Neural progenitor cell (in vitro differentiated cells): ENCODE results near the gene ALDH1A3. TPM values are rescaled to one million over a fixed set of nuclear protein-coding genes. Genes with fewer than 3 reads are reported as not detected.

Source experiments
- DNase-seq: peaks from one replicate; pipeline ENCODE4 v3.0.0-alpha.2; 2016; ENCODE audit warnings: low spot score
- H2AFZ ChIP-seq: fragments of 200-600 bp; sonication (generic); replicated peaks from 2 replicates; pipeline ENCODE4 v1.6.1; 2016; ENCODE audit warnings: antibody characterized with exemption
- H3F3A ChIP-seq: fragments of 200-600 bp; sonication (generic); 2 replicates; pipeline ENCODE4 v1.6.1; 2016; ENCODE audit warnings: antibody characterized with exemption, low read depth
- H3K27ac ChIP-seq: fragments of 200-600 bp; sonication (generic); 2 replicates; pipeline ENCODE4 v1.5.1; 2016; ENCODE audit warnings: mild to moderate bottlenecking
- H3K27me3 ChIP-seq: fragments of 200-600 bp; sonication (generic); 2 replicates; pipeline ENCODE4 v1.6.1; 2016; ENCODE audit warnings: mild to moderate bottlenecking, moderate library complexity
- H3K36me3 ChIP-seq: fragments of 200-600 bp; sonication (generic); 2 replicates; pipeline ENCODE4 v1.5.1; 2016
- H3K4me1 ChIP-seq: fragments of 200-600 bp; sonication (generic); 2 replicates; pipeline ENCODE4 v1.6.1; 2016; ENCODE audit warnings: mixed run types
- H3K4me2 ChIP-seq: fragments of 200-600 bp; sonication (generic); 2 replicates; pipeline ENCODE4 v1.6.1; 2016
- H3K4me3 ChIP-seq: fragments of 200-600 bp; sonication (generic); 2 replicates; pipeline ENCODE4 v1.5.1; 2016
- H3K79me2 ChIP-seq: fragments of 200-600 bp; sonication (generic); 2 replicates; pipeline ENCODE4 v1.6.1; 2016; ENCODE audit warnings: low read depth
- H3K9ac ChIP-seq: fragments of 200-600 bp; sonication (generic); 2 replicates; pipeline ENCODE4 v1.6.1; 2016
- H3K9me3 ChIP-seq: fragments of 200-600 bp; sonication (generic); 2 replicates; pipeline ENCODE4 v1.5.1; 2016; ENCODE audit warnings: low read depth
- H4K20me1 ChIP-seq: fragments of 200-600 bp; sonication (generic); 2 replicates; pipeline ENCODE4 v1.6.1; 2016; ENCODE audit warnings: low read depth
- H3K27ac Mint-ChIP-seq: 3 replicates; pipeline ENCODE4 v1.8.0; 2021; ENCODE audit warnings: mixed read lengths
- H3K27me3 Mint-ChIP-seq: 2 replicates; pipeline ENCODE4 v1.8.0; 2022; ENCODE audit warnings: low read depth, mild to moderate bottlenecking, inconsistent platforms, moderate library complexity, mixed read lengths; ENCODE audit not compliant: insufficient read depth
- H3K36me3 Mint-ChIP-seq: 3 replicates; pipeline ENCODE4 v1.8.0; 2021; ENCODE audit warnings: mixed read lengths
- H3K4me1 Mint-ChIP-seq: 3 replicates; pipeline ENCODE4 v1.8.0; 2021; ENCODE audit warnings: mixed read lengths
- H3K4me3 Mint-ChIP-seq: 3 replicates; pipeline ENCODE4 v1.8.0; 2021; ENCODE audit warnings: mild to moderate bottlenecking, moderate library complexity, mixed read lengths
- H3K9me3 Mint-ChIP-seq: 3 replicates; pipeline ENCODE4 v1.8.0; 2020; ENCODE audit warnings: mixed read lengths
- EZH2 ChIP-seq: fragments of 200-600 bp; sonication (generic); IDR thresholded peaks from 2 replicates; pipeline ENCODE4 v1.6.1; 2017; ENCODE audit warnings: antibody characterized with exemption, mild to moderate bottlenecking, moderate library complexity
- EZH2phosphoT487 ChIP-seq: fragments of 200-600 bp; sonication (generic); IDR thresholded peaks from 2 replicates; pipeline ENCODE4 v1.6.1; 2017; ENCODE audit warnings: antibody characterized with exemption
- total RNA-seq: library from RNA; depleted of rRNA; stranded (reverse); fragments of >200 nt; gene quantifications from 2 replicates; pipeline ENCODE4 v1.2.3, GENCODE V29; 2015; ENCODE audit warnings: low replicate concordance
- TF ChIP-seq, protein P1 (sequence below): fragments of 200-600 bp; sonication (generic); IDR thresholded peaks from 2 replicates; pipeline ENCODE4 v1.5.1; 2017; ENCODE audit warnings: antibody characterized with exemption, mild to moderate bottlenecking

Gene ALDH1A3
- total RNA-seq, 1 donor from 2014 or later: 0.80 TPM

DNA sequence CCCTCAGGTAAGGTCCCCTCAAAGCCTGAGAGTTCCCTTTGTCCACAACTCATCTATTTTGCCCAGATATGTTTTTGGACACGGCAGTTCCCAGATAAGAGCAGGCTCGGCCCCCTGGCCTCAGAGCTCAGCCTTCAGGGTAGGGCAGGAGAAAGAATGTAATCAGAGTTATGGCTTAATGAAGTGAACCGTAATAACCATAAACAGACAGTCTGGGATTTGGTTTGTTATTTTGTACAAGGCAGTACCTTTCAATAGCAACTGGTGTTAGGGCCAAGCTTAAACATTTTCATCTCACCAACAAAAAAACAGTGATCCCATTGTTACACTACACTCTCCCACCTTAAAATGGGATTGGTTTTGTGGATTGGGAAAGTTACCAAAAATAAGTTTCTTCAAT is 12.2 kb upstream of the ALDH1A3 start:
- H3K9me3 ChIP-seq: no peaks in the 10 kb centered on the region
- no peak for DNase-seq

DNA sequence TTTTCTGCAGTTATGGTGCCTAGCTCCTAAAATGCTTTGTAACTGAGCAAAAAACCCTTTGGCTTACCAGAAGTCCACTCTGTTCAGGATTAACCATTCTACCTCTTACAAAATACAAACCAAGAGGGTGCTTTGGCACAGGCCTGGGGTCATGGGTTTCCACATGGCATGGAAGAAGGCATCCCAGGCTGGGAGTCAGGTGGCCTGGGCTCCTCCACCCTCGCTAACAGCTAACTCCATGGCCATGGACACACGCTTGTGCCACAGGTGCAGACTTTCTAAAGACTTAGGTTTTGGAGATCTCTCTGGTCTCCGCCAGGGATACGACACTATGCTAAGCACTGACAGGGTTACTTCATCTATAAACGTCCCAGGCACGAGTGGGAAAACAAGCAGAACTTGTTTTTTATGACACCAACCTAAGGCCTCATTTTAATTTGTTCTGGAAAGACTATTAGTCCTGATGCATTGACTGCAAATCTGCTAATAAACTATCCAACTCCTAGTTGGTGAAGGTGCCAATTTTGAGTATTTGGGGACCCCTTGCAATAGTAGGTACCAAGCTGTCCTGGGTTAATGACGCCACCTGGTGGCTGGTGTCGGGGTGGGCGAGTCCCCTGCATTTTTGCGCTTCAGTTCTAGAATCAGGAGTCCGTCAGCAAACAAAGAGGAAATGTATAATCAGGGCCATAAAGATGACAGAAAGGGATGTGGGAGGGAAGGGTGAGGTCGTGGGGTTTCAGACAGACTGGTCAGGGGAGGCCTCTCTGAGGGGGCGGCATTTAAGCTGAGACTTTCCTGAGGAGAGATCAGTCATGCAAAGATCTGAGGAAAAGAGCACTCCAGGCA is 10.3 kb upstream of the ALDH1A3 start:
- TF ChIP-seq EZH2: no peak
- TF ChIP-seq, protein P1, sequence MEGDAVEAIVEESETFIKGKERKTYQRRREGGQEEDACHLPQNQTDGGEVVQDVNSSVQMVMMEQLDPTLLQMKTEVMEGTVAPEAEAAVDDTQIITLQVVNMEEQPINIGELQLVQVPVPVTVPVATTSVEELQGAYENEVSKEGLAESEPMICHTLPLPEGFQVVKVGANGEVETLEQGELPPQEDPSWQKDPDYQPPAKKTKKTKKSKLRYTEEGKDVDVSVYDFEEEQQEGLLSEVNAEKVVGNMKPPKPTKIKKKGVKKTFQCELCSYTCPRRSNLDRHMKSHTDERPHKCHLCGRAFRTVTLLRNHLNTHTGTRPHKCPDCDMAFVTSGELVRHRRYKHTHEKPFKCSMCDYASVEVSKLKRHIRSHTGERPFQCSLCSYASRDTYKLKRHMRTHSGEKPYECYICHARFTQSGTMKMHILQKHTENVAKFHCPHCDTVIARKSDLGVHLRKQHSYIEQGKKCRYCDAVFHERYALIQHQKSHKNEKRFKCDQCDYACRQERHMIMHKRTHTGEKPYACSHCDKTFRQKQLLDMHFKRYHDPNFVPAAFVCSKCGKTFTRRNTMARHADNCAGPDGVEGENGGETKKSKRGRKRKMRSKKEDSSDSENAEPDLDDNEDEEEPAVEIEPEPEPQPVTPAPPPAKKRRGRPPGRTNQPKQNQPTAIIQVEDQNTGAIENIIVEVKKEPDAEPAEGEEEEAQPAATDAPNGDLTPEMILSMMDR: peak; percentile 81
- no peak for TF ChIP-seq EZH2phosphoT487
- H3K9me3 ChIP-seq: no peaks in the 10 kb centered on the region
- H2AFZ ChIP-seq: peak overlapping the region; percentile 18
- peak overlapping the region; percentile 42 for H3K4me3 Mint-ChIP-seq
- no peak overlapping the region for H3K27ac Mint-ChIP-seq
- peak; percentile 37 for DNase-seq
- H3K27ac ChIP-seq: no peak overlapping the region
- no peaks in the 10 kb centered on the region for H3F3A ChIP-seq
- H4K20me1 ChIP-seq: no peaks in the 10 kb centered on the region
- H3K4me3 ChIP-seq: no peak overlapping the region
- peaks cover 12% of the 10 kb centered on the region for H3K27me3 Mint-ChIP-seq
- no peaks in the 10 kb centered on the region for H3K36me3 ChIP-seq
- no peaks in the 10 kb centered on the region for H3K79me2 ChIP-seq
- peaks cover 4% of the 10 kb centered on the region for H3K4me1 Mint-ChIP-seq
- H3K36me3 Mint-ChIP-seq: no peaks in the 10 kb centered on the region
- H3K9me3 Mint-ChIP-seq: peaks cover 12% of the 10 kb centered on the region
- H3K4me2 ChIP-seq: no peak overlapping the region
- H3K27me3 ChIP-seq: peaks cover 4% of the 10 kb centered on the region
- no peaks in the 10 kb centered on the region for H3K4me1 ChIP-seq
- H3K9ac ChIP-seq: no peak overlapping the region

More for the DNA sequence above, 12.2 kb upstream of the ALDH1A3 start:
- no peaks in the 10 kb centered on the region for H3F3A ChIP-seq
- Mint-ChIP-seq H3K4me3 (no peak overlapping the region), H3K36me3 (no peaks in the 10 kb centered on the region), H3K4me1 (peaks cover 12% of the 10 kb centered on the region), H3K27ac (no peak overlapping the region), H3K9me3 (peaks cover 12% of the 10 kb centered on the region), H3K27me3 (peaks cover 12% of the 10 kb centered on the region)
- H3K4me1 ChIP-seq: no peaks in the 10 kb centered on the region
- H3K27me3 ChIP-seq: no peaks in the 10 kb centered on the region
- H3K4me2 ChIP-seq: no peak overlapping the region
- no peak overlapping the region for H3K27ac ChIP-seq
- no peaks in the 10 kb centered on the region for H3K36me3 ChIP-seq
- no peak for TF ChIP-seq EZH2phosphoT487
- TF ChIP-seq EZH2: no peak
- TF ChIP-seq, protein P1: no peak
- no peak overlapping the region for H3K4me3 ChIP-seq
- no peaks in the 10 kb centered on the region for H3K79me2 ChIP-seq
- H4K20me1 ChIP-seq: no peaks in the 10 kb centered on the region
- H2AFZ ChIP-seq: no peak overlapping the region
- H3K9ac ChIP-seq: no peak overlapping the region

DNA sequence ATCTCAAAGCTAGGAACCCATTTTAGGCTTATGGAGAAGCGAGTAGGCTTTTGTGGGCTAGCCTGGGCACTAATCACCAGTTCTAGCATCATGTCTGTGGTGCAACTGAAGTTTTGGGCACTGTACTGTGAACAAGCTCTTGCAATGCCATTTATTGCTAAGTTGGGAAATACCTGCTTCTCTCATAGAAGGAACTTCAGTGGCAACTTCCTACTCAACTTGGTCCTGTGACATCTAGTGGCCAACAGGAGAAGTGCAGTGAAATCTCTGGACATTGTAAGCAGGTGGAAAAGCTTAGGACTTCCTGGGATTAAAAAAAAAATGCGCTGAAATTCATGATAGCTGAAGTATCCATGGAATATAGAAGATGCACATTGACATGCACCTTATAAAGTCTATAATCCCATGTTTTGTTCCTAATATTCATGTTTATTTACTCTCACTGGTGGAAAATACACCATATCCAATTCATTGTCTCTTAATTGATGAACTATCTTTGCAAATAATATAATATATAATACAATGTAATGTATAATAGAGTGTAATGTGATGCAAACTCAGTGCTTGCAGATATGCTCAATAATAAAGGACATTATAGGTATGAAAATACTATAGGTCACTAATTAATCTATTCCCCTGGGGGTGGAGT is 6.5 kb upstream of the ALDH1A3 start:
- Histone ChIP-seq H3K9me3 (no peaks in the 10 kb centered on the region), H3K4me1 (peaks cover 9% of the 10 kb centered on the region), H3K4me3 (no peak overlapping the region), H3K36me3 (no peaks in the 10 kb centered on the region), H3K79me2 (no peaks in the 10 kb centered on the region), H3K9ac (no peak overlapping the region), H3K27me3 (peaks cover 35% of the 10 kb centered on the region), H3F3A (peaks cover 2% of the 10 kb centered on the region), H2AFZ (no peak overlapping the region), H3K27ac (no peak overlapping the region), H3K4me2 (no peak overlapping the region), H4K20me1 (no peaks in the 10 kb centered on the region)
- Mint-ChIP-seq H3K36me3 (no peaks in the 10 kb centered on the region), H3K4me1 (peaks cover 4% of the 10 kb centered on the region), H3K4me3 (no peak overlapping the region), H3K27me3 (peaks cover 25% of the 10 kb centered on the region), H3K27ac (no peak overlapping the region), H3K9me3 (peaks cover 10% of the 10 kb centered on the region)
- TF ChIP-seq, protein P1: peak; percentile 89
- TF ChIP-seq EZH2: no peak
- peak; percentile 73 for DNase-seq
